Right lobe of liver (tissue), 6 donors: ENCODE measurements around the gene MLXIPL. TPM values are rescaled to one million over a fixed set of nuclear protein-coding genes. Genes with fewer than 3 reads are reported as not detected.
A peak's percentile ranks its signal among the peaks of the same experiment; 100 is the strongest.

Source experiments
- ATAC-seq, 4 donors: fragments of 200-7000 bp; cut with Tn5 transposase; one replicate each; pipeline ENCODE4 v1.9.1; 2020; ENCODE audit warnings: mild to moderate bottlenecking in 4 of 4, moderate library complexity in 4 of 4
- DNase-seq, 3 donors: peaks; one replicate each; pipeline ENCODE4 v3.0.0-alpha.2; 2020
- H3K27ac ChIP-seq, 3 donors: fragments of 200-600 bp; one replicate each; pipeline ENCODE4 v1.8.0; 2022
- H3K27me3 ChIP-seq, 2 donors: fragments of 200-600 bp; one replicate each; pipeline ENCODE4 v1.8.0; 2022
- H3K36me3 ChIP-seq, 4 donors: fragments of 200-600 bp; sonication (generic) in 1 of 4; one replicate each; pipeline versions ENCODE4 v1.5.1 to v1.8.0; 2017 to 2022; ENCODE audit warnings: control low read depth in 1 of 4
- H3K4me1 ChIP-seq, 4 donors: fragments of 200-600 bp; sonication (generic) in 1 of 4; one replicate each; pipeline versions ENCODE4 v1.5.1 to v1.8.0; 2017 to 2022; ENCODE audit warnings: control low read depth in 1 of 4
- H3K4me3 ChIP-seq, 3 donors: fragments of 200-600 bp; one replicate each; pipeline ENCODE4 v1.8.0; 2022
- H3K9me3 ChIP-seq, 4 donors: fragments of 200-600 bp; sonication (generic) in 1 of 4; one replicate each; pipeline versions ENCODE4 v1.5.1 to v1.8.0; 2017 to 2022; ENCODE audit warnings: control low read depth in 1 of 4
- CTCF ChIP-seq, 4 donors: fragments of 200-600 bp in 3 of 4; fragments of 450-650 bp in 1 of 4; IDR thresholded peaks; one replicate each; pipeline versions ENCODE4 v1.5.1 to v1.8.0; 2016 to 2022; ENCODE audit warnings: antibody characterized with exemption in 4 of 4, mild to moderate bottlenecking in 2 of 4
- POLR2A ChIP-seq: fragments of 450-650 bp; IDR thresholded peaks from one replicate; pipeline ENCODE4 v1.6.1; 2017; ENCODE audit warnings: antibody characterized with exemption, mild to moderate bottlenecking
- WGBS: methylation state at CpG from one replicate; pipeline ENCODE4 v1.1.6; 2018; ENCODE audit warnings: low coverage, low lambda C conversion rate; ENCODE audit not compliant: insufficient coverage; ENCODE audit errors: missing lambda C conversion rate; 5-methylcytosine and 5-hydroxymethylcytosine counted together
- intact Hi-C, 2 donors: fragments of 100-400 bp; cut with DNase I; formaldehyde crosslinking; loops; one replicate each; pipeline versions ENCODE4 v1.11.2 to v1.14.1; 2022
- total RNA-seq, 6 experiments: library from RNA; depleted of rRNA in 2 of 6; stranded (reverse); fragments of >200 nt in 2 of 6; fragmentation: NEBNext Ultra II Directional in 3 of 6; extraction: Animal tissue kit (Norgen Biotek cat#: 25700) in 3 of 6; gene quantifications; one replicate each; pipeline versions ENCODE4 v1.1.0 to v1.2.4, GENCODE V29; 2016 to 2023
- donor health status: DM: no; HTN: yes; CAD: no.
- donor health status: DM: no; HTN: no; CAD: no.
- donor health status: DM: no; HTN: no; CAD: no.
- donor health status: DM: no; HTN: yes; CAD: no.
- donor health status: DM: no; HTN: yes; CAD: no.

Gene MLXIPL
- total RNA-seq, 6 experiments from 2014 or later, result 53.5 to 552 (median 225) TPM

GRCh38 chr7:73599151-73599882, 25.0 kb downstream of the MLXIPL start:
- Histone ChIP-seq H3K9me3 (no peaks in the 10 kb centered on the region), H3K4me1 (no peaks in the 10 kb centered on the region), H3K27ac (no peak overlapping the region), H3K27me3 (no peaks in the 10 kb centered on the region), H3K4me3 (no peak overlapping the region), H3K36me3 (peaks cover 0 to 33% (median 8%) of the 10 kb centered on the region in 4 donors)
- 50% methylated on average over 3 of the region's 13 CpGs for WGBS
- intact Hi-C loops, result no loop called here
- ATAC-seq (peak in 3 of 4 donors; percentile 0 to 5 (median 2)), DNase-seq (no peak)
- no peak for TF ChIP-seq CTCF (IDR thresholded peaks at IDR 0.05)
- no peak for TF ChIP-seq POLR2A

DNA sequence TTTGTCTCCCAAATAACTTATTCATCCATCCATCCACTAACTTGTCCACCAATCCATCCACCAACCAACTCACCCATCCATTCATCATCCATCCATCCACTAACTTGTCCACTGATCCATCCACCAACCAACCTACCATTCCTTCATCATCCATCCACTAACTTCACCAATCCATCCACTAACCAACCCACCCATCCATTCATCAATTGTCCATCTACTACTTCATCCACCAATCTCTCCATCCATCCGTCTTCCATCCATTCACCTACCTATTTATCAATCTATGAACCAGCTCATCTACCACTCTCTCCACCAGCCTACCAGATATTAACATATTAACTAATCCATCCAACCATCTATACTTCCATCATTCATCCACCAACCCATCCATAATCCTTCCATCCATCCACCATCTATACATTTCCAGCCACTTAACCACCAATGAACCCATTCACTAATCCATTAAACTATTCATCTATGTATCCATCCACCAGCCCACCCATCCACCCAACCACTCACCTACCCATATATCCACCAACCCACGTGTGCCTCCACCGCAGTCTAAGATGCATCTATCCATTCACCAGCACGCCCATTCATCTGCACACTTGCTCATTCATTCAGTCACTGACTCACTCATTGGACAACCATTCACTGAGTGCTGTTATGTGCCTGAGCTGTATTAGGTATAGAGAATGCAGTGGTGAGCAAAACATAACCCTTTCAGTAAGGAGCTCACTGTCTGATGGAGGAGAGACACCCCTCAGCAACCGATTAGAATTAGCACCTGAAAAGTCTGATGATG, 26.1 kb downstream of the MLXIPL start:
- Histone ChIP-seq H3K9me3 (no peaks in the 10 kb centered on the region), H3K4me3 (no peak overlapping the region), H3K27me3 (no peaks in the 10 kb centered on the region), H3K36me3 (peaks cover 0 to 33% (median 8%) of the 10 kb centered on the region in 4 donors), H3K27ac (no peak overlapping the region), H3K4me1 (no peaks in the 10 kb centered on the region)
- DNase-seq (no peak), ATAC-seq (no peak)
- WGBS, result 89% methylated on average over 5 of the region's 5 CpGs
- TF ChIP-seq POLR2A (no peak), CTCF (IDR thresholded peaks at IDR 0.05) (no peak)
- intact Hi-C loops, result no loop called here

GRCh38 chr7:73596191-73597065, 27.9 kb downstream of the MLXIPL start:
- TF ChIP-seq POLR2A, result no peak
- no peak for TF ChIP-seq CTCF (IDR thresholded peaks at IDR 0.05)
- H3K27me3 ChIP-seq, result no peaks in the 10 kb centered on the region

DNA sequence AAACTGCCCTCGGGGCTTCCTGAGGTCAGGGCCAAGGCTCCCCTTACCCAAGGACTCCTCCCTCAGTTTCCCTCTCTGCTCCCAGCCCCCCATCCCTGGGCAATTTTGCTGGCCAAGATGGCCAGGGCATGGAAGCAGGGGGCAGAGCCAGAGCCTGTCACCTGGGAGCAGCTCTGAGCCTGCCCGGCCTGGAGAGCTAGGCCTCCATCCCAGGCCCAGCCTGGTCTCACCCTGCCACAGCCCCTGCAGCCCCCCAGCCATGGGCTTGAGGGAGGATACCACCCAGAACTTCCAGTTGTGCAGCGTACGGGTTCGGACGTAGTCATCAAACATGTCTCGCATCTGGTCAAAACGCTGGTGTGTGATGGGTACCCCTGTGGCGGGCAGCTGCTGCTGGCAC, 29.0 kb downstream of the MLXIPL start:
- intact Hi-C loops, result no loop called here
- no peak for TF ChIP-seq CTCF (IDR thresholded peaks at IDR 0.05)
- no peak for TF ChIP-seq POLR2A
- peaks cover 0 to 33% (median 8%) of the 10 kb centered on the region in 4 donors for H3K36me3 ChIP-seq
- H3K4me1 ChIP-seq, result no peaks in the 10 kb centered on the region
- ATAC-seq (no peak), DNase-seq (peak in 1 of 3 donors; percentile 46)
- H3K27ac ChIP-seq, result no peak overlapping the region
- H3K9me3 ChIP-seq, result no peaks in the 10 kb centered on the region
- 36% methylated on average over 1 of the region's 9 CpGs for WGBS
- no peaks in the 10 kb centered on the region for H3K27me3 ChIP-seq
- H3K4me3 ChIP-seq, result no peak overlapping the region

More at GRCh38 chr7:73596191-73597065, 27.9 kb downstream of the MLXIPL start:
- Histone ChIP-seq H3K27ac (no peak overlapping the region), H3K4me1 (no peaks in the 10 kb centered on the region), H3K4me3 (no peak overlapping the region), H3K9me3 (no peaks in the 10 kb centered on the region), H3K36me3 (peaks cover 0 to 33% (median 8%) of the 10 kb centered on the region in 4 donors)
- intact Hi-C loops, result no loop called here
- DNase-seq (no peak), ATAC-seq (no peak)
- WGBS, result 59% methylated on average over 24 of the region's 37 CpGs
